Ectodermal cell (in vitro differentiated cells): ENCODE results near the gene LRP4.

ENCODE experiments used
- H3K27ac ChIP-seq: 2 replicates; pipeline ENCODE4 v1.7.0; 2013; ENCODE audit warnings: mild to moderate bottlenecking, low read depth, low read length; ENCODE audit not compliant: insufficient read depth, poor library complexity, severe bottlenecking
- H3K27me3 ChIP-seq: 2 replicates; pipeline ENCODE4 v1.7.0; 2013; ENCODE audit warnings: mild to moderate bottlenecking, low read length; ENCODE audit not compliant: insufficient read depth, control insufficient read depth, poor library complexity, severe bottlenecking
- H3K36me3 ChIP-seq: one replicate; pipeline ENCODE4 v1.7.0; 2013; ENCODE audit warnings: low read length; ENCODE audit not compliant: control insufficient read depth, insufficient read depth
- H3K4me1 ChIP-seq: one replicate; pipeline ENCODE4 v1.7.0; 2013; ENCODE audit warnings: low read length; ENCODE audit not compliant: control insufficient read depth, insufficient read depth
- H3K4me3 ChIP-seq: 2 replicates; pipeline ENCODE4 v1.7.0; 2013; ENCODE audit warnings: low read depth, low read length, control low read depth; ENCODE audit not compliant: insufficient read depth
- H3K9me3 ChIP-seq: 2 replicates; pipeline ENCODE4 v1.7.0; 2013; ENCODE audit warnings: mild to moderate bottlenecking, low read length, moderate library complexity; ENCODE audit not compliant: control insufficient read depth
- WGBS, 2 experiments: methylation state at CpG; one replicate each; pipeline ENCODE4 v1.1.7; 2013; ENCODE audit warnings: missing lambda C conversion rate in 2 of 2; 5-methylcytosine and 5-hydroxymethylcytosine counted together

Gene LRP4

DNA sequence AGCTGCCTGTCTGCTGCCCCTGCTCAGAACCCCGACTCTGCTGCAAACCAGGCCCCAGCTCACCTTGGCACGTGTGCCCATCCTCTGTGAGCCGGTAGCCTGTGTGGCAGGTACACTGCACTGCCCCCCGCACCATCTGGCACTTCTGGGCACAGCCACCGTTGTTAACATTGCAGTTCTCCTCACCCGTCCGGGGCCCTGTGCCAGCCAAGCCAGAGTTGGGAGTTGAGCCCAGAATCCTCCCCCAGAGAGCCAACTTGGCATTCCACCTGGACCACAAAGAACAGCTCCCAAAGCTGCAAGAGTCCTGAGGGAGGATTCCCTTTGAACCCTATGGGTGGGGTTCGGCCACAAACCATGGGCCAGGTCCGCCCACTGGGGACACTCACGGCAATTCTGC lies 22.5 kb downstream of the LRP4 start:
- Histone ChIP-seq H3K4me3 (no peak overlapping the region), H3K27ac (no peak overlapping the region), H3K4me1 (no peaks in the 10 kb centered on the region), H3K27me3 (no peaks in the 10 kb centered on the region), H3K9me3 (no peaks in the 10 kb centered on the region), H3K36me3 (peaks cover 70% of the 10 kb centered on the region)
- WGBS, 2 experiments, result 95 to 96% methylated on average over 10 of the region's 10 CpGs

- peaks cover 76% of the 10 kb centered on the region for H3K36me3 ChIP-seq
- no peak overlapping the region for H3K27ac ChIP-seq
- no peak overlapping the region for H3K4me3 ChIP-seq
- H3K9me3 ChIP-seq, result no peaks in the 10 kb centered on the region
- H3K4me1 ChIP-seq, result no peaks in the 10 kb centered on the region
- 94 to 96% methylated on average over 10 of the region's 10 CpGs for WGBS, 2 experiments
- no peaks in the 10 kb centered on the region for H3K27me3 ChIP-seq
Observed at GRCh38 chr11:46894961-46895360, 23.4 kb downstream of the LRP4 start.

- H3K27ac ChIP-seq, result no peak overlapping the region
- no peak overlapping the region for H3K4me3 ChIP-seq
- no peaks in the 10 kb centered on the region for H3K4me1 ChIP-seq
- H3K27me3 ChIP-seq, result no peaks in the 10 kb centered on the region
- peaks cover 74% of the 10 kb centered on the region for H3K36me3 ChIP-seq
- 95 to 96% methylated on average over 16 of the region's 16 CpGs for WGBS, 2 experiments
- no peaks in the 10 kb centered on the region for H3K9me3 ChIP-seq
Observed at GRCh38 chr11:46894506-46894905, 23.8 kb downstream of the LRP4 start.

DNA sequence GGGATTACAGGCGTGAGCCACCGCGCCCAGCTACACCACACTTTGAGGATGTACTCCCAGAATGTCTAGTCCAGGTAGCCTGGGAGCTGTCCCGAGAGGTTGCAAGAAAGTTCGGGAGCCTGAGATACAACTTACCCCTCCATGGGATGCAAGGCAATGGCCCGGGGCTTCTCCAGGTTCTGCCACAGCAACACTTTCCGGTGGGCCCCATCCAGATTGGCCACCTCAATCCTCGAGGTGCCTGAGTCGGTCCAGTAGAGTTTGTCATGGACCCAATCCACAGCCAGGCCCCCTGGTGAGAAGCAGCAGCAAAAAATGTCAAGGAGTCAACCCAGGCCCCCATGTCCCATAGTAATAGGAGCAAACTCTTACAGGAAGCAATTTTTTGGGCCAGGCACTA lies 25.5 kb downstream of the LRP4 start:
- no peaks in the 10 kb centered on the region for H3K9me3 ChIP-seq
- no peaks in the 10 kb centered on the region for H3K4me1 ChIP-seq
- 97% methylated on average over 9 of the region's 9 CpGs for WGBS, 2 experiments
- no peak overlapping the region for H3K4me3 ChIP-seq
- H3K36me3 ChIP-seq, result peaks cover 71% of the 10 kb centered on the region
- no peak overlapping the region for H3K27ac ChIP-seq
- no peaks in the 10 kb centered on the region for H3K27me3 ChIP-seq

- no peaks in the 10 kb centered on the region for H3K27me3 ChIP-seq
- no CpG with 5 or more reads among the region's 2 CpGs for WGBS, 2 experiments
- H3K4me1 ChIP-seq, result no peaks in the 10 kb centered on the region
- H3K27ac ChIP-seq, result no peak overlapping the region
- H3K36me3 ChIP-seq, result peaks cover 77% of the 10 kb centered on the region
- H3K9me3 ChIP-seq, result no peaks in the 10 kb centered on the region
- no peak overlapping the region for H3K4me3 ChIP-seq
Observed at GRCh38 chr11:46892109-46892508, 26.2 kb downstream of the LRP4 start.

DNA sequence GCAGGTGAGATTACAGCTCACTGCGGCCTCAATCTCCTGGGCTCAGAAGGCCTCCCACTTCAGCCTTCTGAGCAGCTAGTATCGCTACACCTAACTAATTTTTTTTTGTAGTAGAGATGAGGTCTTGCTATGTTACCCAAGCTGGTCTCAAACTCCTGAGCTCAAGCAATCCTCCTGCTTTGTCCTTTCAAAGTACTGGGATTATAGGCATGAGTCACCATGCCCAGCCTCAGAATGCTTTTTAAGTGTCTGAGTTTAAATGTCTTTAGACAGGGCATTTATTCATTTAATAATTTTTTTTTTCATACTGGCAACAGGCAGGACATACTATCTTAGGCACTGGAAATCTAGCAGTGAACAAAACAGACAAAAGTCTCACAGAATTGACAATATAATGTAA lies 27.7 kb downstream of the LRP4 start:
- Histone ChIP-seq H3K4me1 (no peaks in the 10 kb centered on the region), H3K27ac (no peak overlapping the region), H3K36me3 (peaks cover 80% of the 10 kb centered on the region), H3K9me3 (no peaks in the 10 kb centered on the region), H3K4me3 (no peak overlapping the region), H3K27me3 (no peaks in the 10 kb centered on the region)
- WGBS, 2 experiments, result 93 to 96% methylated on average over 2 of the region's 2 CpGs

GRCh38 chr11:46889689-46890475 lies 28.5 kb downstream of the LRP4 start:
- H3K27ac ChIP-seq, result no peak overlapping the region
- H3K4me1 ChIP-seq, result no peaks in the 10 kb centered on the region
- H3K9me3 ChIP-seq, result no peaks in the 10 kb centered on the region
- no peak overlapping the region for H3K4me3 ChIP-seq
- no peaks in the 10 kb centered on the region for H3K27me3 ChIP-seq
- H3K36me3 ChIP-seq, result peaks cover 77% of the 10 kb centered on the region
- WGBS, 2 experiments, result 79 to 83% methylated on average over 23 of the region's 23 CpGs

DNA sequence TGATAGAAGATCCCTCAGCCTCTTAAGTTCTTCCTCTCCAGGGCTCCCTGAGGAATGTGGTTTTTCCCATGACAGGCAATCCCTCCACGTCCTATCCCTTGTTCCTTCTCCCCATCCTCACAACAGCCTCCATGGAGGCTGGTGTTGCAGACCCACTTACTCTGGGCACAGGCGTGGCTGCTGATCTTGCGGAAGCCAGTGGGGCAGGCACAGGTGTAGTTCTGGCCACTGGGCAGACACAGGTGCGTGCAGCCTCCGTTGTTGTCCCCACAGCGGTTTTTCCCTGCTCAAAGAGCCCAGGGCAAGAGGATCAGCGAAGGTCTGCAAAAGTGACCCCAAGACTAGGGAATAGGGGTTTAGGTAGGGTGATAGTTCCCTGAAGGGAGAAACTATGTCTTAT lies 29.1 kb downstream of the LRP4 start:
- no peaks in the 10 kb centered on the region for H3K9me3 ChIP-seq
- H3K4me3 ChIP-seq, result no peak overlapping the region
- H3K27ac ChIP-seq, result no peak overlapping the region
- no peaks in the 10 kb centered on the region for H3K4me1 ChIP-seq
- 94 to 95% methylated on average over 7 of the region's 7 CpGs for WGBS, 2 experiments
- H3K36me3 ChIP-seq, result peaks cover 73% of the 10 kb centered on the region
- no peaks in the 10 kb centered on the region for H3K27me3 ChIP-seq

GRCh38 chr11:46888636-46889035 lies 29.7 kb downstream of the LRP4 start:
- 93 to 94% methylated on average over 5 of the region's 5 CpGs for WGBS, 2 experiments
- no peaks in the 10 kb centered on the region for H3K9me3 ChIP-seq
- no peak overlapping the region for H3K4me3 ChIP-seq
- H3K36me3 ChIP-seq, result peaks cover 74% of the 10 kb centered on the region
- H3K27ac ChIP-seq, result no peak overlapping the region
- H3K4me1 ChIP-seq, result no peaks in the 10 kb centered on the region
- no peaks in the 10 kb centered on the region for H3K27me3 ChIP-seq

DNA sequence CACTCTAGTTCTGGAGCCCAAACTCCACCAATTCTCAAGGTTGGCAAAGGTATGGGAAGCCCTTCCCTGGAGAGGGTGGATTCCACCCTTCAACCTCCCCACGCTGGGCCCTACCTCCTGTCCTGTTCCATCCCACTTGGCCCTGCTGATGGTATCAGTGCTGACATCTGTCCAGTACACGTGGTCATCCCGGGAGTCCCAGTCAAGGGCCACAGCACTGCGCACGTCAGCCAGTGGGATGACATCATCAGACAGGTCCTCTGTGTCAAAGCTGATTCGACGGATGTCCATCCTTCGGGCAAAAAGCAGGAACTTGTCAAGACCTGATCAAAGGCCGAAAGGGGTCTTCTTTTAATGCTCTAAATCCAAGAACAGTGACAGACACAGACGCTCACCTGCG lies 32.1 kb downstream of the LRP4 start:
- H3K4me3 ChIP-seq, result no peak overlapping the region
- H3K9me3 ChIP-seq, result no peaks in the 10 kb centered on the region
- WGBS, 2 experiments, result 96 to 97% methylated on average over 11 of the region's 11 CpGs
- H3K27me3 ChIP-seq, result no peaks in the 10 kb centered on the region
- no peak overlapping the region for H3K27ac ChIP-seq
- no peaks in the 10 kb centered on the region for H3K4me1 ChIP-seq
- peaks cover 64% of the 10 kb centered on the region for H3K36me3 ChIP-seq
